Sigmoid colon (tissue), 7 donors: ENCODE measurements around the gene BTF3. TPM values are rescaled to one million over a fixed set of nuclear protein-coding genes. Genes with fewer than 3 reads are reported as not detected.
A peak's percentile ranks its signal among the peaks of the same experiment; 100 is the strongest.

Experiments
- DNase-seq: peaks from one replicate; pipeline ENCODE4 v3.0.0-alpha.2; 2019
- H3K27ac ChIP-seq, 4 donors: fragments of 200-600 bp; sonication (generic); one replicate each; pipeline ENCODE4 v1.5.1; 2016 to 2019; ENCODE audit warnings: mild to moderate bottlenecking in 1 of 4
- H3K27me3 ChIP-seq, 3 donors: fragments of 200-600 bp; sonication (generic); one replicate each; pipeline ENCODE4 v1.5.1; 2019; ENCODE audit warnings: mild to moderate bottlenecking in 1 of 3
- H3K36me3 ChIP-seq, 4 donors: fragments of 200-600 bp; sonication (generic); one replicate each; pipeline ENCODE4 v1.5.1; 2016 to 2019
- H3K4me1 ChIP-seq, 4 donors: fragments of 200-600 bp; sonication (generic); one replicate each; pipeline ENCODE4 v1.5.1; 2017 to 2019
- H3K4me3 ChIP-seq, 4 donors: fragments of 200-600 bp; sonication (generic); one replicate each; pipeline ENCODE4 v1.5.1; 2017 to 2019; ENCODE audit warnings: mild to moderate bottlenecking in 2 of 4, moderate library complexity in 1 of 4
- H3K9me3 ChIP-seq, 4 donors: fragments of 200-600 bp in 3 of 4; sonication (generic) in 3 of 4; one replicate each; pipeline versions ENCODE4 v1.5.1 to v1.6.1; 2013 to 2019
- CTCF ChIP-seq, 4 experiments: fragments of 450-650 bp in 3 of 4; fragments of 200-600 bp in 1 of 4; IDR thresholded peaks; one replicate each; pipeline ENCODE4 v1.5.1; 2016 to 2019; ENCODE audit warnings: antibody characterized with exemption in 4 of 4, mild to moderate bottlenecking in 3 of 4, moderate library complexity in 2 of 4
- EP300 ChIP-seq, 4 donors: sonication (generic); formaldehyde crosslinking; IDR thresholded peaks; one replicate each; pipeline ENCODE4 v1.6.1; 2017; ENCODE audit warnings: antibody characterized with exemption in 4 of 4
- POLR2A ChIP-seq, 2 donors: fragments of 450-650 bp; IDR thresholded peaks; one replicate each; pipeline ENCODE4 v1.6.1; 2016; ENCODE audit warnings: antibody characterized with exemption in 2 of 2, mild to moderate bottlenecking in 2 of 2, moderate library complexity in 2 of 2
- POLR2AphosphoS5 ChIP-seq, 4 donors: sonication (generic); formaldehyde crosslinking; IDR thresholded peaks; one replicate each; pipeline ENCODE4 v1.6.1; 2017; ENCODE audit warnings: antibody characterized with exemption in 4 of 4
- WGBS, 2 donors: extraction: QIAGEN DNeasy Blood & Tissue Kit; methylation state at CpG; one replicate each; pipeline ENCODE4 v1.1.7; 2013; 5-methylcytosine and 5-hydroxymethylcytosine counted together
- intact Hi-C: fragments of 100-400 bp; cut with DNase I; formaldehyde crosslinking; loops from one replicate; pipeline ENCODE4 v1.15.1; 2023
- polyA plus RNA-seq, 3 donors: library from polyadenylated mRNA; stranded (reverse); fragments of 200-250 nt; gene quantifications; one replicate each; pipeline ENCODE4 v1.2.3, GENCODE V29; 2013
- total RNA-seq, 4 donors: library from RNA; depleted of rRNA; stranded (reverse); fragments of >200 nt; gene quantifications; one replicate each; pipeline ENCODE4 v1.1.0, GENCODE V29; 2016
- donor health status: healthy with polysubstance abuse.
- donor health status: Bipolar disorder and iron deficiency.
- donor health status: healthy.

Gene BTF3
- total and polyA plus RNA-seq, 7 donors, result 490 to 1,119 (median 729) TPM

GRCh38 chr5:73542020-73542419 lies 43.8 kb downstream of the BTF3 start:
- Histone ChIP-seq H3K9me3 (no peaks in the 10 kb centered on the region), H3K27ac (peak overlapping the region in 1 of 4 donors; percentile 61), H3K27me3 (no peaks in the 10 kb centered on the region), H3K36me3 (no peaks in the 10 kb centered on the region), H3K4me1 (no peaks in the 10 kb centered on the region), H3K4me3 (no peak overlapping the region)
- DNase-seq, result no peak
- no peak for TF ChIP-seq CTCF (IDR thresholded peaks at IDR 0.05)
- TF ChIP-seq POLR2A (IDR thresholded peaks at IDR 0.05), result no peak
- TF ChIP-seq EP300 (IDR thresholded peaks at IDR 0.05), result no peak
- no peak for TF ChIP-seq POLR2AphosphoS5 (IDR thresholded peaks at IDR 0.05)
- intact Hi-C loops, result no loop called here
- 28 to 59% methylated on average over 4 of the region's 4 CpGs for WGBS, 2 donors

GRCh38 chr5:73544429-73545402 lies 46.5 kb downstream of the BTF3 start:
- Histone ChIP-seq H3K36me3 (no peaks in the 10 kb centered on the region), H3K4me1 (no peaks in the 10 kb centered on the region), H3K9me3 (no peaks in the 10 kb centered on the region), H3K27me3 (no peaks in the 10 kb centered on the region), H3K4me3 (no peak overlapping the region), H3K27ac (no peak overlapping the region)
- intact Hi-C loops, result no loop called here
- WGBS, 2 donors, result 23 to 63% methylated on average over 9 of the region's 9 CpGs
- DNase-seq, result no peak
- TF ChIP-seq POLR2A (IDR thresholded peaks at IDR 0.05) (no peak), EP300 (IDR thresholded peaks at IDR 0.05) (no peak), CTCF (IDR thresholded peaks at IDR 0.05) (no peak), POLR2AphosphoS5 (IDR thresholded peaks at IDR 0.05) (no peak)

- Histone ChIP-seq H3K27me3 (no peaks in the 10 kb centered on the region), H3K36me3 (no peaks in the 10 kb centered on the region), H3K4me3 (no peak overlapping the region), H3K4me1 (no peaks in the 10 kb centered on the region), H3K9me3 (no peaks in the 10 kb centered on the region), H3K27ac (no peak overlapping the region)
- DNase-seq, result no peak
- intact Hi-C loops, result no loop called here
- 71 to 78% methylated on average over 1 of the region's 1 CpG for WGBS, 2 donors
- TF ChIP-seq EP300 (IDR thresholded peaks at IDR 0.05) (no peak), CTCF (IDR thresholded peaks at IDR 0.05) (no peak), POLR2AphosphoS5 (IDR thresholded peaks at IDR 0.05) (no peak)
These were observed 47.1 kb downstream of the BTF3 start for GRCh38 chr5:73545403-73545779.

GRCh38 chr5:73550016-73550415 lies 51.8 kb downstream of the BTF3 start:
- DNase-seq, result no peak
- no peaks in the 10 kb centered on the region for H3K27me3 ChIP-seq
- no peak overlapping the region for H3K4me3 ChIP-seq
- intact Hi-C loops, result no loop called here
- no peaks in the 10 kb centered on the region for H3K4me1 ChIP-seq
- H3K27ac ChIP-seq, result no peak overlapping the region
- H3K36me3 ChIP-seq, result peaks cover 4 to 37% (median 17%) of the 10 kb centered on the region in 4 donors
- TF ChIP-seq CTCF (IDR thresholded peaks at IDR 0.05), result no peak
- 92 to 94% methylated on average over 1 of the region's 1 CpG for WGBS, 2 donors
- no peaks in the 10 kb centered on the region for H3K9me3 ChIP-seq
